ENCODE data around the gene SYVN1.

Gene SYVN1

DNA sequence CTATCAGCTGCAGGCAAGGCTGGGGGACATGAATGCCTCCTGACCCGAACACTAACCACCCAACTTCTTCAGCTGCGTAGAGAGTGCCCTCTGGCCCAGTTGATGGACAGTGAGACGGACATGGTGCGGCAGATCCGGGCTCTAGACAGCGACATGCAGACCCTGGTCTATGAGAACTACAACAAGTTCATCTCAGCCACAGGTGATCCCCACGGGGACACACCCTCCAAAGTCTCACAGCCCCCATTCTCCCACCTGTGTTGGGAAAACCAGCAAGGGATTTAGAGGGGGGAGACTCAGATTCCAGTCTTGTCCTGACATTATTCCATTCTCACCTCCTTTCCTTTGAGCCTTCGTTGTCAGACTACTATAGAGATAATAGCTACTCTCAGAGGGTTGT lies 37.4 kb downstream of the SYVN1 start:
- no peak for DNase-seq (ENCODE audit: extremely low spot score)
- ChIA-PET CTCF (interaction anchor here (1.0 to 4.6 kb wide), 2 partner anchors 9 to 15 kb away, joined by 3 to 20 read pairs; partner anchors contain the start of gene TM7SF2), POLR2A (interaction anchor here (0.8 to 2.7 kb wide), 8 partner anchors 13 to 72 kb away, joined by 3 to 18 read pairs (median 4); partner anchors contain the start of genes CDCA5, SAC3D1, TM7SF2 and ZFPL1)
- no peak for TF ChIP-seq ELF4 (IDR thresholded peaks at IDR 0.05)
- TF ChIP-seq ZNF384 (IDR thresholded peaks at IDR 0.05), result no peak
- TF ChIP-seq FOXM1 (IDR thresholded peaks at IDR 0.05; ENCODE audit: borderline replicate concordance), result no peak
- no peak for TF ChIP-seq LEF1 (IDR thresholded peaks at IDR 0.05; ENCODE audit: borderline replicate concordance)
- no peak for TF ChIP-seq FOXA1 (IDR thresholded peaks at IDR 0.05)
- no peak for TF ChIP-seq ARNT (IDR thresholded peaks at IDR 0.05)
- TF ChIP-seq SUZ12 (IDR thresholded peaks at IDR 0.05), result no peak
- no peak for TF ChIP-seq HDGF (IDR thresholded peaks at IDR 0.05; ENCODE audit: borderline replicate concordance)
- TF ChIP-seq BHLHE40 (IDR thresholded peaks at IDR 0.05; ENCODE audit: borderline replicate concordance), result no peak
- no peak for TF ChIP-seq FOXK2 (IDR thresholded peaks at IDR 0.05)
- TF ChIP-seq CTBP1 (IDR thresholded peaks at IDR 0.05; ENCODE audit: borderline replicate concordance), result no peak
- TF ChIP-seq, protein P1, sequence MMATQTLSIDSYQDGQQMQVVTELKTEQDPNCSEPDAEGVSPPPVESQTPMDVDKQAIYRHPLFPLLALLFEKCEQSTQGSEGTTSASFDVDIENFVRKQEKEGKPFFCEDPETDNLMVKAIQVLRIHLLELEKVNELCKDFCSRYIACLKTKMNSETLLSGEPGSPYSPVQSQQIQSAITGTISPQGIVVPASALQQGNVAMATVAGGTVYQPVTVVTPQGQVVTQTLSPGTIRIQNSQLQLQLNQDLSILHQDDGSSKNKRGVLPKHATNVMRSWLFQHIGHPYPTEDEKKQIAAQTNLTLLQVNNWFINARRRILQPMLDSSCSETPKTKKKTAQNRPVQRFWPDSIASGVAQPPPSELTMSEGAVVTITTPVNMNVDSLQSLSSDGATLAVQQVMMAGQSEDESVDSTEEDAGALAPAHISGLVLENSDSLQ (IDR thresholded peaks at IDR 0.05), result no peak
- TF ChIP-seq L3MBTL2 (conservative IDR thresholded peaks at IDR 0.05), result no peak
- TF ChIP-seq SP1 (IDR thresholded peaks at IDR 0.05), result no peak
- no peak for TF ChIP-seq TARDBP (IDR thresholded peaks at IDR 0.05)
- TF ChIP-seq NFRKB (IDR thresholded peaks at IDR 0.05), result no peak

DNA sequence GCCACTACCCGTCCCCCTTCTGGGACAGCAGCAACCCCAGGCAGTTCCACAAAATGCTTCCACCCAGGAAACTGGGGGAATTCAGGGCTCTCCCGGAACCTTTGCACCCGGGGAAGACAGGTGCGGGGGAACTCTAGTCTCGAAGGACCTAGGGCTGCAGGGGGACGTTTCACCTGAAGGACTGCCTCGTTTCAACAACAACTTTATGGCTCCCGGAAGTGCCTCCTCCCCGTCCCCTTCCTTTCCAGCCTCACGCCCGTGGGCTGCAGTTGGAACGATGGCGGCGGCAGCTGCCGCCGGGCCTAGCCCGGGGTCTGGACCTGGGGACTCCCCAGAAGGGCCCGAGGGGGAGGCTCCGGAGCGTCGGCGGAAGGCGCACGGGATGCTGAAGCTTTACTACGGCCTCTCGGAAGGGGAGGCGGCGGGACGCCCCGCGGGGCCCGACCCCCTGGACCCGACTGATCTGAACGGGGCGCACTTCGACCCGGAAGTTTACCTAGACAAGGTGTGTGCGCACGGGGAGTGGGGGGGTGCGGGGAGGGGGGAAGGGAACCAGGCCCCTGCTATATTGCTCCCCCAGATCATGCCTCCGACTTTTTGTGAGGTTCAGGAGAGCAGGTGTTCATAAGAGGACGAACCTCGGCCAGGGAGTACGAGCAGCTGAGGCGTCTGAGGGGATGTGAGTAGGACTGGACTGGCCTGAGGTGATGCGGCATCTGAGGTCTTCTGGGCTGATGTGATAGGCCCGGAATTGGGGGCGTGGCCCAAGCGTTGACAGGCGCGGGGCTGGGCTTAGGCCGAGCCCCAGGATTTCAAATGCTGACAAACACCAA lies 38.1 kb downstream of the SYVN1 start, which contains the start of gene VPS51:
Gene VPS51, plus strand, starts transcription at position 241 of the 833 bp plus-strand sequence. Its CDS starts 37 bp downstream, at position 278.
- ChIA-PET CTCF (interaction anchor here (4.6 kb wide), 1 partner anchor 15 kb away, joined by 20 read pairs; the partner anchor contains the start of gene TM7SF2), POLR2A (interaction anchor here (0.5 to 2.7 kb wide), 11 partner anchors 11 to 85 kb away, joined by 3 to 18 read pairs (median 4); partner anchors contain the start of genes CDCA5, SAC3D1, TM7SF2 and ZFPL1)
- TF ChIP-seq FOXA1 (IDR thresholded peaks at IDR 0.05) (no peak), ELF4 (IDR thresholded peaks at IDR 0.05) (peak; percentile 90), FOXM1 (IDR thresholded peaks at IDR 0.05; ENCODE audit: borderline replicate concordance) (peak; percentile 85; the same call in 1 of the 2 replicates), CTBP1 (IDR thresholded peaks at IDR 0.05; ENCODE audit: borderline replicate concordance) (peak; percentile 87), ARNT (IDR thresholded peaks at IDR 0.05) (peak; percentile 89), TARDBP (IDR thresholded peaks at IDR 0.05) (peak; percentile 49; the same call in 1 of the 2 replicates), ZNF384 (IDR thresholded peaks at IDR 0.05) (peak; percentile 74), LEF1 (IDR thresholded peaks at IDR 0.05; ENCODE audit: borderline replicate concordance) (no peak; the same call in 1 of the 2 replicates), BHLHE40 (IDR thresholded peaks at IDR 0.05; ENCODE audit: borderline replicate concordance) (no peak), L3MBTL2 (conservative IDR thresholded peaks at IDR 0.05) (peak; percentile 25; the same call in 1 of the 2 replicates), NFRKB (IDR thresholded peaks at IDR 0.05) (peak; percentile 84), HDGF (IDR thresholded peaks at IDR 0.05; ENCODE audit: borderline replicate concordance) (no peak)
- TF ChIP-seq, protein P1 (IDR thresholded peaks at IDR 0.05), result peak; percentile 15; the same call in 1 of the 2 replicates
- DNase-seq (ENCODE audit: extremely low spot score), result peak; percentile 90

DNA sequence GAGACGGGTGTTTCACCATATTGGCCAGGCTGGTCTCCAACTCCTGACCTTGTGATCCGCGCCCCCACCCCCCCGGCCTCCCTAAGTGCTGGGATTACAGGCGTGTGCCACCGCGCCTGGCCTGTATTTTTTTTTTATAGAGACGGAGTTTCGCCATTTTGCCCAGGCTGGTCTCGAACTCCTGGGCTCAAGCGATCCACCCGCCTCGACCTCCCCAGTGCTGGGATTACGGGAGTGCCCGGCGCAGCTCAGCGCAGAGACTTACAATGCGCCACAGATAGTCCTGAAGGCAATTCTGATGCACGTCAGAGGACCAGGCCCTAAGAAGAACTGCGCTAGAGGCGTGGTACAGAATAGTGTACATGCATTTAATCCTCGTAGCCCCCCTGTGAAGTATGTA lies 38.9 kb downstream of the SYVN1 start:
- CTCF ChIA-PET, result no interaction called here
- POLR2A ChIA-PET, result interaction anchor here (1.4 to 2.7 kb wide), 6 partner anchors 10 to 221 kb away, joined by 3 to 18 read pairs (median 4); partner anchors contain the start of gene POLA2
- TF ChIP-seq SP1 (IDR thresholded peaks at IDR 0.05), result no peak
- no peak for TF ChIP-seq LEF1 (IDR thresholded peaks at IDR 0.05; ENCODE audit: borderline replicate concordance)
- no peak for TF ChIP-seq ZNF384 (IDR thresholded peaks at IDR 0.05)
- TF ChIP-seq, protein P1 (IDR thresholded peaks at IDR 0.05), result no peak
- no peak for TF ChIP-seq FOXK2 (IDR thresholded peaks at IDR 0.05)
- TF ChIP-seq HDGF (IDR thresholded peaks at IDR 0.05; ENCODE audit: borderline replicate concordance), result no peak
- DNase-seq (ENCODE audit: extremely low spot score), result no peak

DNA sequence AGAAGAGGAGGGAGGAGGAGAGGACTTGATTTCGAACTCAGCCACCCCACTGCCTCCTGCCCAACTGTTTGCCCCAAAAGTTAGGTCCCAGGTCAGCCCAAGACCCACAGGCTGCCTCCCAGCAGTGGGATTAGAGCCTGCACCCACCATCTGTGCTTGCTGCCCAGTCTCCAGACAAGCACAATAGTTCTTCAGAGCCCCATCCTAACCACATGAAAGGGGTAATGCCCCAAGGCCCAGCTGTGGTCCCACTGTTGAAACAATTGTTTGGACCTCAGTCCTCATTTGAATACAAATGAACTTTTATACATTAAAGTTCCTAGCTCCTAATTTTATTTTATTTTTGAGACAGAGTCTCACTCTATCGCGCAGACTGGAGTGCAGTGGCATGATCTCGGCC lies 43.7 kb downstream of the SYVN1 start:
- ChIA-PET CTCF (no interaction called here), POLR2A (interaction anchor here (0.6 kb wide), 1 partner anchor 9 kb away, joined by 3 read pairs; no protein-coding TSS in a partner anchor)
- TF ChIP-seq ELF4 (IDR thresholded peaks at IDR 0.05), result no peak
- TF ChIP-seq FOXM1 (IDR thresholded peaks at IDR 0.05; ENCODE audit: borderline replicate concordance), result no peak
- TF ChIP-seq SUZ12 (IDR thresholded peaks at IDR 0.05), result no peak
- TF ChIP-seq BHLHE40 (IDR thresholded peaks at IDR 0.05; ENCODE audit: borderline replicate concordance), result no peak
- no peak for TF ChIP-seq FOXK2 (IDR thresholded peaks at IDR 0.05)
- TF ChIP-seq CTBP1 (IDR thresholded peaks at IDR 0.05; ENCODE audit: borderline replicate concordance), result no peak
- TF ChIP-seq LEF1 (IDR thresholded peaks at IDR 0.05; ENCODE audit: borderline replicate concordance), result no peak
- TF ChIP-seq SP1 (IDR thresholded peaks at IDR 0.05), result no peak
- TF ChIP-seq L3MBTL2 (conservative IDR thresholded peaks at IDR 0.05), result no peak
- no peak for TF ChIP-seq ARNT (IDR thresholded peaks at IDR 0.05)
- TF ChIP-seq NFRKB (IDR thresholded peaks at IDR 0.05), result no peak
- TF ChIP-seq, protein P1 (IDR thresholded peaks at IDR 0.05), result no peak
- TF ChIP-seq FOXA1 (IDR thresholded peaks at IDR 0.05), result no peak
- no peak for TF ChIP-seq HDGF (IDR thresholded peaks at IDR 0.05; ENCODE audit: borderline replicate concordance)
- TF ChIP-seq ZNF384 (IDR thresholded peaks at IDR 0.05), result no peak
- no peak for TF ChIP-seq TARDBP (IDR thresholded peaks at IDR 0.05)
- DNase-seq (ENCODE audit: extremely low spot score), result no peak
